K562 (cell line): ENCODE results near the gene LBR. TPM values are rescaled to one million over a fixed set of nuclear protein-coding genes. Genes with fewer than 3 reads are reported as not detected.
A peak's percentile ranks its signal among the peaks of the same experiment; 100 is the strongest.

ENCODE experiments used
- EWSR1 ChIP-seq: fragments of 450-650 bp; IDR thresholded peaks from 2 replicates; pipeline ENCODE4 v1.6.1; 2018; ENCODE audit warnings: borderline replicate concordance, mild to moderate bottlenecking, low read depth, moderate library complexity; ENCODE audit not compliant: partially characterized antibody
- IRF9 ChIP-seq: fragments of 450-650 bp; IDR thresholded peaks from 2 replicates; pipeline ENCODE4 v1.6.1; 2016; ENCODE audit warnings: missing biosample characterization, missing genetic modification characterization
- L3MBTL2 ChIP-seq: fragments of 450-650 bp; IDR thresholded peaks from 2 replicates; pipeline ENCODE4 v1.6.1; 2016; ENCODE audit warnings: mild to moderate bottlenecking, moderate library complexity
- NELFE ChIP-seq: IDR thresholded peaks from 2 replicates; pipeline ENCODE4 v1.6.1; 2011; ENCODE audit warnings: mild to moderate bottlenecking; ENCODE audit not compliant: insufficient read depth, insufficient read length
- NR1H2 ChIP-seq: sonication (generic); formaldehyde crosslinking; IDR thresholded peaks from 2 replicates; pipeline ENCODE4 v1.4.0; 2020; ENCODE audit warnings: mild to moderate bottlenecking, missing genetic modification reagents
- PRMT5 ChIP-seq: sonication (generic); formaldehyde crosslinking; IDR thresholded peaks from 2 replicates; pipeline ENCODE4 v1.5.0; 2020; ENCODE audit warnings: missing genetic modification reagents
- SP1 ChIP-seq: sonication (generic); formaldehyde crosslinking; IDR thresholded peaks from 2 replicates; pipeline ENCODE4 v1.8.1; 2022; ENCODE audit warnings: mild to moderate bottlenecking, missing genetic modification reagents
- TRIM25 ChIP-seq: fragments of 450-650 bp; IDR thresholded peaks from 2 replicates; pipeline ENCODE4 v1.7.0; 2016; ENCODE audit warnings: borderline replicate concordance
- ZNF311 ChIP-seq: fragments of 250-450 bp; sonication (Bioruptor Pico); IDR thresholded peaks from 2 replicates; pipeline ENCODE4 v1.4.0; 2020; ENCODE audit warnings: mild to moderate bottlenecking, moderate library complexity
- ZNF318 ChIP-seq, 2 experiments: fragments of 450-650 bp; IDR thresholded peaks; 2 replicates each; pipeline ENCODE4 v1.6.1; 2016; ENCODE audit warnings: mild to moderate bottlenecking in 2 of 2, borderline replicate concordance in 1 of 2, low read depth in 1 of 2, moderate library complexity in 1 of 2
- ZNF785 ChIP-seq: fragments of 250-450 bp; sonication (Bioruptor Pico); IDR thresholded peaks from 2 replicates; pipeline ENCODE4 v1.4.0; 2020; ENCODE audit warnings: mild to moderate bottlenecking
- polyA plus RNA-seq, 8 experiments: library from polyadenylated mRNA; depleted of rRNA in 4 of 8; stranded (reverse) in 5 of 8; unstranded in 3 of 8; fragments of >200 nt; fragmentation: Nextera tagmentation in 2 of 8; fragmentation: Illumina TruSeq in 1 of 8; extraction: Ambion mirVana in 2 of 8; extraction: Trizol in 1 of 8; gene quantifications; 2 replicates each; pipeline versions ENCODE4 v1.2.1 to v1.2.3, GENCODE V29; 2011 to 2014; ENCODE audit warnings: inconsistent platforms in 1 of 8, missing spikeins in 1 of 8
- total RNA-seq, 7 experiments: library from RNA; depleted of rRNA in 6 of 7; stranded (reverse); fragments of >200 nt in 6 of 7; fragmentation: Illumina TruSeq in 2 of 7; extraction: Trizol in 2 of 7; gene quantifications; 2 replicates each; pipeline versions ENCODE4 v1.2.1 to v1.2.3, GENCODE V29; 2011 to 2021; ENCODE audit warnings: low replicate concordance in 1 of 7

LBR gene
- total and polyA plus RNA-seq, 9 of the 15 experiments (the other 6 are each of a cell fraction or from before 2014, with no cell fraction given) = 102 to 229 (median 197) TPM

GRCh38 chr1:225428068-225428880, 436 bp upstream of the LBR start (continued):
- TF ChIP-seq ZNF318 (IDR thresholded peaks at IDR 0.05; ENCODE audit: borderline replicate concordance in 1 of 2, low read depth in 1 of 2) (no peak), NELFE (no peak), TRIM25 (no peak), NR1H2 (CRISPR knock-in tag) (no peak), EWSR1 (no peak), PRMT5 (CRISPR knock-in tag) (no peak), L3MBTL2 (peak; percentile 98), SP1 (CRISPR knock-in tag) (peak; percentile 80), ZNF785 (CRISPR knock-in tag) (no peak), ZNF311 (CRISPR knock-in tag) (no peak), IRF9 (tag) (no peak)
